ENCODE measurements around the gene TLE2. TPM values are rescaled to one million over a fixed set of nuclear protein-coding genes. Genes with fewer than 3 reads are reported as not detected.

The TLE2 gene
- total RNA-seq, 1 experiment from 2014 or later: 6.2 TPM

DNA sequence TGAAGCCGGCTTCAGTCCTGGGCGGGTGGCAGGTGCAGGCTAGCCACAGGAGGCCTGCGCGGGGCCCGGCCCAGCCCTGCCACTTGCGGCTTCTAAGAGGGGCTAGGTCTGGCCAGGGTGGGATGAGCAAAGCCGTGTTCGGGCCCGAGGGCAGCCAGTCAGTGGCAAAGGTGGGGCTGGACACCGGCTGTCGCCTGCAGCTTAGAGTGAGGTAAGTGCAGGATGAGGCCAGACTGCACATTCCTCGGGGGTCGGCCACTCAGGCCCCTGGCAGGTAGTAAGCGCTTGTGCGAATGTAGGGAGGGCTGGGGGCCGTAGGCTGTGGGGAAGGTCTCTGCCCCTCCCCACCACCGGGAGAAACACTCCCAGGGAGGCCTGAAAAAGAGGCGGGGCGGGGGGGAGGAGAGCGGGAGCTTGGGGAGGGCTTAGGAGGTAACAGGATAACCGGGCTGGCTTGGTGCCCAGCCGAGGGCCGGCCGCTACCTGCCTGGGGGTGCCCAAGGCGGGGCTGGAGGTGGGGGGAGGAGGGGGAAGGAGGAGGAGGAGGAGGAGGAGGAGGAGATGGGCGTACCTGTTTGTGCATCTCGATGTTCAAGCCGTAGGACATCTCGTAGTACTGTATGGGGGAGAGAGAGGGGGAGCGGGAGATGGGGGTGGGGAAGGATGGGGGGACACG lies 26.8 kb upstream of the TLE2 start:
- BruUV-seq (replicated peaks): no TSS peak
- Histone ChIP-seq H3K27me3 (ENCODE audit: control insufficient read depth, insufficient read depth, low read length) (no peaks in the 10 kb centered on the region), H3K9me3 (ENCODE audit: control insufficient read depth, insufficient read depth, low read depth, low read length) (no peaks in the 10 kb centered on the region), H3K4me3 (ENCODE audit: low read depth in 2 of 2, low read length in 2 of 2) (no peak overlapping the region), H3K36me3 (ENCODE audit: control insufficient read depth, insufficient read depth, low read length) (no peaks in the 10 kb centered on the region), H3K4me1 (ENCODE audit: control insufficient read depth, insufficient read depth, low read length) (peaks cover 30% of the 10 kb centered on the region), H3K27ac (ENCODE audit: low read length) (no peak overlapping the region)
- DNase-seq (ENCODE audit: low read depth, low spot score) (no peak), ATAC-seq (no peak)
- TF ChIP-seq SIN3A (IDR thresholded peaks at IDR 0.05; ENCODE audit: borderline replicate concordance, insufficient read depth, low read depth, low read length): no peak
- no peak for TF ChIP-seq TCF7L2 (IDR thresholded peaks at IDR 0.05; ENCODE audit: low read depth, low read length)
- no peak for TF ChIP-seq POLR2AphosphoS5 (IDR thresholded peaks at IDR 0.05; ENCODE audit: low read depth, low read length)
- TF ChIP-seq, protein P1, sequence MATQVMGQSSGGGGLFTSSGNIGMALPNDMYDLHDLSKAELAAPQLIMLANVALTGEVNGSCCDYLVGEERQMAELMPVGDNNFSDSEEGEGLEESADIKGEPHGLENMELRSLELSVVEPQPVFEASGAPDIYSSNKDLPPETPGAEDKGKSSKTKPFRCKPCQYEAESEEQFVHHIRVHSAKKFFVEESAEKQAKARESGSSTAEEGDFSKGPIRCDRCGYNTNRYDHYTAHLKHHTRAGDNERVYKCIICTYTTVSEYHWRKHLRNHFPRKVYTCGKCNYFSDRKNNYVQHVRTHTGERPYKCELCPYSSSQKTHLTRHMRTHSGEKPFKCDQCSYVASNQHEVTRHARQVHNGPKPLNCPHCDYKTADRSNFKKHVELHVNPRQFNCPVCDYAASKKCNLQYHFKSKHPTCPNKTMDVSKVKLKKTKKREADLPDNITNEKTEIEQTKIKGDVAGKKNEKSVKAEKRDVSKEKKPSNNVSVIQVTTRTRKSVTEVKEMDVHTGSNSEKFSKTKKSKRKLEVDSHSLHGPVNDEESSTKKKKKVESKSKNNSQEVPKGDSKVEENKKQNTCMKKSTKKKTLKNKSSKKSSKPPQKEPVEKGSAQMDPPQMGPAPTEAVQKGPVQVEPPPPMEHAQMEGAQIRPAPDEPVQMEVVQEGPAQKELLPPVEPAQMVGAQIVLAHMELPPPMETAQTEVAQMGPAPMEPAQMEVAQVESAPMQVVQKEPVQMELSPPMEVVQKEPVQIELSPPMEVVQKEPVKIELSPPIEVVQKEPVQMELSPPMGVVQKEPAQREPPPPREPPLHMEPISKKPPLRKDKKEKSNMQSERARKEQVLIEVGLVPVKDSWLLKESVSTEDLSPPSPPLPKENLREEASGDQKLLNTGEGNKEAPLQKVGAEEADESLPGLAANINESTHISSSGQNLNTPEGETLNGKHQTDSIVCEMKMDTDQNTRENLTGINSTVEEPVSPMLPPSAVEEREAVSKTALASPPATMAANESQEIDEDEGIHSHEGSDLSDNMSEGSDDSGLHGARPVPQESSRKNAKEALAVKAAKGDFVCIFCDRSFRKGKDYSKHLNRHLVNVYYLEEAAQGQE (IDR thresholded peaks at IDR 0.05; ENCODE audit: insufficient read depth in 1 of 2, low read depth in 2 of 2, low read length in 1 of 2): no peak
- TF ChIP-seq, protein P2, sequence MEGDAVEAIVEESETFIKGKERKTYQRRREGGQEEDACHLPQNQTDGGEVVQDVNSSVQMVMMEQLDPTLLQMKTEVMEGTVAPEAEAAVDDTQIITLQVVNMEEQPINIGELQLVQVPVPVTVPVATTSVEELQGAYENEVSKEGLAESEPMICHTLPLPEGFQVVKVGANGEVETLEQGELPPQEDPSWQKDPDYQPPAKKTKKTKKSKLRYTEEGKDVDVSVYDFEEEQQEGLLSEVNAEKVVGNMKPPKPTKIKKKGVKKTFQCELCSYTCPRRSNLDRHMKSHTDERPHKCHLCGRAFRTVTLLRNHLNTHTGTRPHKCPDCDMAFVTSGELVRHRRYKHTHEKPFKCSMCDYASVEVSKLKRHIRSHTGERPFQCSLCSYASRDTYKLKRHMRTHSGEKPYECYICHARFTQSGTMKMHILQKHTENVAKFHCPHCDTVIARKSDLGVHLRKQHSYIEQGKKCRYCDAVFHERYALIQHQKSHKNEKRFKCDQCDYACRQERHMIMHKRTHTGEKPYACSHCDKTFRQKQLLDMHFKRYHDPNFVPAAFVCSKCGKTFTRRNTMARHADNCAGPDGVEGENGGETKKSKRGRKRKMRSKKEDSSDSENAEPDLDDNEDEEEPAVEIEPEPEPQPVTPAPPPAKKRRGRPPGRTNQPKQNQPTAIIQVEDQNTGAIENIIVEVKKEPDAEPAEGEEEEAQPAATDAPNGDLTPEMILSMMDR (IDR thresholded peaks at IDR 0.05): no peak
- ChIA-PET CTCF (no interaction called here), POLR2A (no interaction called here)
- in situ Hi-C loops (cut with HindIII; ENCODE audit: low pct_unique_long_range_greater_than_20kb, low sequenced_read_pairs): no loop called here
- intact Hi-C loops (cut with micrococcal nuclease; ENCODE audit: unreplicated experiment): no loop called here

DNA sequence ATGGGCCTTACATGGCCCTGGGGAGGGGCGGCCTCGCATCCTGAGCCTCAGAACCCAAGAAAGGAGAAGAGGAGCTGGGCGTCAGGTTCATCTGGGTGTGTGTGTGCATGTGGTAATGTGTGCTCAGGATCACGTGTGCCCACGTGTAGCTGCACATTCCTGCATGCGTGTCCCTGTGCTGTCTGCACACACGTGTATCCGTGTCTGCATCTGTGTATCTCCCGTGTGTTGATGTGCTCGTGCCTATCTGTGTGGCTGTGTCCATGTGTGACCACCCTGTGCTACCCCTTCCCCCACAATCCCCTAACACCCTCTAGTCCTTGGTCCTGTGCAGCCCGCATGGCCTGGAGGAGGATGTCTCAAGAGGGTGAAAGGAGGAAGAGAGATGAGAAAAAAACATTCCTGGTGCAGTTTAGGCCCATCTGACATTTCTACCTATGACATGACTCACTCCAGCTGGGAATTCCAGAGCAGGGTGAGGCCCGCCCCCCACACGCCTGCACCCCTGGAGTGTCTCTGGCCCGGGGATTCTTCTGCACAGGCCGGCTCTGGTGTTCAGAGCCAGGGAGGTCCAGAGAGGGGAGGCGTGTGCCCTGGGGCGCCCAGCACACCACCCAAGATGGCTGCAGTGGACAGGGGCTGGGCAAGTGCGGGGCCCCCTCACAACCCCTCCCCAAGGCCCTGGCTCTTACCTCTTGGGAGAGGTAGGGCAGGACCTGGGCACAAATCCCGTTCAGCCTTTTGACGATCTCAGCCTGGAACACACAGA lies 26.1 kb upstream of the TLE2 start:
- H3K27me3 ChIP-seq (ENCODE audit: control insufficient read depth, insufficient read depth, low read length): no peaks in the 10 kb centered on the region
- intact Hi-C loops (cut with micrococcal nuclease; ENCODE audit: unreplicated experiment) (no loop called here), in situ Hi-C loops (cut with HindIII; ENCODE audit: low pct_unique_long_range_greater_than_20kb, low sequenced_read_pairs) (no loop called here)
- no peak for ATAC-seq
- H3K9me3 ChIP-seq (ENCODE audit: control insufficient read depth, insufficient read depth, low read depth, low read length): no peaks in the 10 kb centered on the region
- TF ChIP-seq TCF7L2 (IDR thresholded peaks at IDR 0.05; ENCODE audit: low read depth, low read length): no peak
- TF ChIP-seq SIN3A (IDR thresholded peaks at IDR 0.05; ENCODE audit: borderline replicate concordance, insufficient read depth, low read depth, low read length): no peak
- TF ChIP-seq, protein P2 (IDR thresholded peaks at IDR 0.05): no peak
- TF ChIP-seq, protein P1 (IDR thresholded peaks at IDR 0.05; ENCODE audit: insufficient read depth in 1 of 2, low read depth in 2 of 2, low read length in 1 of 2): no peak
- no peak for TF ChIP-seq POLR2AphosphoS5 (IDR thresholded peaks at IDR 0.05; ENCODE audit: low read depth, low read length)
- POLR2A ChIA-PET: no interaction called here
- H3K4me3 ChIP-seq (ENCODE audit: low read depth in 2 of 2, low read length in 2 of 2): no peak overlapping the region
- DNase-seq (ENCODE audit: low read depth, low spot score): no peak
- CTCF ChIA-PET: no interaction called here
- H3K27ac ChIP-seq (ENCODE audit: low read length): no peak overlapping the region
- H3K4me1 ChIP-seq (ENCODE audit: control insufficient read depth, insufficient read depth, low read length): peaks cover 30% of the 10 kb centered on the region
- H3K36me3 ChIP-seq (ENCODE audit: control insufficient read depth, insufficient read depth, low read length): no peaks in the 10 kb centered on the region
- no TSS peak for BruUV-seq (replicated peaks)

All from Panc1 (cell line).